Measurements from ENCODE around the gene MCF2L.

DNA sequence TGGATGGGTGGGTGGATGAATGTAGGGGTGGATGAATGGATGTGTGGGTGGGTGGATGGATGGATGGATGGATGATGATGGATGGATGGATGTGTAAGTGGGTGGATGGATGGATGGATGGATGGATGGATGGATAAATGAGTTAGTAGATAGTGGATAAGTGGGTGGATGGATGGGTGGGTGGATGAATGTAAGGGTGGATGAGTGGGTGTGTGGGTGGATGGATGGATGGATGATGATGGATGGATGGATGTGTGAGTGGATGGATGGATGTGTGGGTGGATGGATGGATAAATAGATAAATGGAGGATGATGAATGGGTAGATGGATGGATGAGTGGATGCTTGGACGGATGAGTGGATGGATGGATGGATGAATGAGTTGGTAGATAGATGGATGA is 3.2 kb downstream of the MCF2L start:
- TF ChIP-seq, protein P1, sequence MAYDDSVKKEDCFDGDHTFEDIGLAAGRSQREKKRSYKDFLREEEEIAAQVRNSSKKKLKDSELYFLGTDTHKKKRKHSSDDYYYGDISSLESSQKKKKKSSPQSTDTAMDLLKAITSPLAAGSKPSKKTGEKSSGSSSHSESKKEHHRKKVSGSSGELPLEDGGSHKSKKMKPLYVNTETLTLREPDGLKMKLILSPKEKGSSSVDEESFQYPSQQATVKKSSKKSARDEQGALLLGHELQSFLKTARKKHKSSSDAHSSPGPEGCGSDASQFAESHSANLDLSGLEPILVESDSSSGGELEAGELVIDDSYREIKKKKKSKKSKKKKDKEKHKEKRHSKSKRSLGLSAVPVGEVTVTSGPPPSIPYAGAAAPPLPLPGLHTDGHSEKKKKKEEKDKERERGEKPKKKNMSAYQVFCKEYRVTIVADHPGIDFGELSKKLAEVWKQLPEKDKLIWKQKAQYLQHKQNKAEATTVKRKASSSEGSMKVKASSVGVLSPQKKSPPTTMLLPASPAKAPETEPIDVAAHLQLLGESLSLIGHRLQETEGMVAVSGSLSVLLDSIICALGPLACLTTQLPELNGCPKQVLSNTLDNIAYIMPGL (CRISPR knock-in tag; IDR thresholded peaks at IDR 0.05; ENCODE audit: borderline replicate concordance), result no peak
- TF ChIP-seq, protein P2, sequence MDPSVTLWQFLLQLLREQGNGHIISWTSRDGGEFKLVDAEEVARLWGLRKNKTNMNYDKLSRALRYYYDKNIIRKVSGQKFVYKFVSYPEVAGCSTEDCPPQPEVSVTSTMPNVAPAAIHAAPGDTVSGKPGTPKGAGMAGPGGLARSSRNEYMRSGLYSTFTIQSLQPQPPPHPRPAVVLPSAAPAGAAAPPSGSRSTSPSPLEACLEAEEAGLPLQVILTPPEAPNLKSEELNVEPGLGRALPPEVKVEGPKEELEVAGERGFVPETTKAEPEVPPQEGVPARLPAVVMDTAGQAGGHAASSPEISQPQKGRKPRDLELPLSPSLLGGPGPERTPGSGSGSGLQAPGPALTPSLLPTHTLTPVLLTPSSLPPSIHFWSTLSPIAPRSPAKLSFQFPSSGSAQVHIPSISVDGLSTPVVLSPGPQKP (IDR thresholded peaks at IDR 0.05; ENCODE audit: low read depth, low read length), result no peak
- TF ChIP-seq, protein P3, sequence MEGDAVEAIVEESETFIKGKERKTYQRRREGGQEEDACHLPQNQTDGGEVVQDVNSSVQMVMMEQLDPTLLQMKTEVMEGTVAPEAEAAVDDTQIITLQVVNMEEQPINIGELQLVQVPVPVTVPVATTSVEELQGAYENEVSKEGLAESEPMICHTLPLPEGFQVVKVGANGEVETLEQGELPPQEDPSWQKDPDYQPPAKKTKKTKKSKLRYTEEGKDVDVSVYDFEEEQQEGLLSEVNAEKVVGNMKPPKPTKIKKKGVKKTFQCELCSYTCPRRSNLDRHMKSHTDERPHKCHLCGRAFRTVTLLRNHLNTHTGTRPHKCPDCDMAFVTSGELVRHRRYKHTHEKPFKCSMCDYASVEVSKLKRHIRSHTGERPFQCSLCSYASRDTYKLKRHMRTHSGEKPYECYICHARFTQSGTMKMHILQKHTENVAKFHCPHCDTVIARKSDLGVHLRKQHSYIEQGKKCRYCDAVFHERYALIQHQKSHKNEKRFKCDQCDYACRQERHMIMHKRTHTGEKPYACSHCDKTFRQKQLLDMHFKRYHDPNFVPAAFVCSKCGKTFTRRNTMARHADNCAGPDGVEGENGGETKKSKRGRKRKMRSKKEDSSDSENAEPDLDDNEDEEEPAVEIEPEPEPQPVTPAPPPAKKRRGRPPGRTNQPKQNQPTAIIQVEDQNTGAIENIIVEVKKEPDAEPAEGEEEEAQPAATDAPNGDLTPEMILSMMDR (IDR thresholded peaks at IDR 0.05), result no peak
- TF ChIP-seq, protein P4, sequence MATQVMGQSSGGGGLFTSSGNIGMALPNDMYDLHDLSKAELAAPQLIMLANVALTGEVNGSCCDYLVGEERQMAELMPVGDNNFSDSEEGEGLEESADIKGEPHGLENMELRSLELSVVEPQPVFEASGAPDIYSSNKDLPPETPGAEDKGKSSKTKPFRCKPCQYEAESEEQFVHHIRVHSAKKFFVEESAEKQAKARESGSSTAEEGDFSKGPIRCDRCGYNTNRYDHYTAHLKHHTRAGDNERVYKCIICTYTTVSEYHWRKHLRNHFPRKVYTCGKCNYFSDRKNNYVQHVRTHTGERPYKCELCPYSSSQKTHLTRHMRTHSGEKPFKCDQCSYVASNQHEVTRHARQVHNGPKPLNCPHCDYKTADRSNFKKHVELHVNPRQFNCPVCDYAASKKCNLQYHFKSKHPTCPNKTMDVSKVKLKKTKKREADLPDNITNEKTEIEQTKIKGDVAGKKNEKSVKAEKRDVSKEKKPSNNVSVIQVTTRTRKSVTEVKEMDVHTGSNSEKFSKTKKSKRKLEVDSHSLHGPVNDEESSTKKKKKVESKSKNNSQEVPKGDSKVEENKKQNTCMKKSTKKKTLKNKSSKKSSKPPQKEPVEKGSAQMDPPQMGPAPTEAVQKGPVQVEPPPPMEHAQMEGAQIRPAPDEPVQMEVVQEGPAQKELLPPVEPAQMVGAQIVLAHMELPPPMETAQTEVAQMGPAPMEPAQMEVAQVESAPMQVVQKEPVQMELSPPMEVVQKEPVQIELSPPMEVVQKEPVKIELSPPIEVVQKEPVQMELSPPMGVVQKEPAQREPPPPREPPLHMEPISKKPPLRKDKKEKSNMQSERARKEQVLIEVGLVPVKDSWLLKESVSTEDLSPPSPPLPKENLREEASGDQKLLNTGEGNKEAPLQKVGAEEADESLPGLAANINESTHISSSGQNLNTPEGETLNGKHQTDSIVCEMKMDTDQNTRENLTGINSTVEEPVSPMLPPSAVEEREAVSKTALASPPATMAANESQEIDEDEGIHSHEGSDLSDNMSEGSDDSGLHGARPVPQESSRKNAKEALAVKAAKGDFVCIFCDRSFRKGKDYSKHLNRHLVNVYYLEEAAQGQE (IDR thresholded peaks at IDR 0.05), result no peak
- no peak for TF ChIP-seq RNF2 (IDR thresholded peaks at IDR 0.05; ENCODE audit: borderline replicate concordance, low read depth)
- TF ChIP-seq, protein P5, sequence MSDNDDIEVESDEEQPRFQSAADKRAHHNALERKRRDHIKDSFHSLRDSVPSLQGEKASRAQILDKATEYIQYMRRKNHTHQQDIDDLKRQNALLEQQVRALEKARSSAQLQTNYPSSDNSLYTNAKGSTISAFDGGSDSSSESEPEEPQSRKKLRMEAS (IDR thresholded peaks at IDR 0.05), result no peak
- no peak for TF ChIP-seq HDAC2 (IDR thresholded peaks at IDR 0.05)
- no peak for TF ChIP-seq TFCP2L1 (CRISPR knock-in tag; IDR thresholded peaks at IDR 0.05)
- no peak for TF ChIP-seq NPAS2 (CRISPR knock-in tag; IDR thresholded peaks at IDR 0.05; ENCODE audit: borderline replicate concordance)
- TF ChIP-seq, protein P6, sequence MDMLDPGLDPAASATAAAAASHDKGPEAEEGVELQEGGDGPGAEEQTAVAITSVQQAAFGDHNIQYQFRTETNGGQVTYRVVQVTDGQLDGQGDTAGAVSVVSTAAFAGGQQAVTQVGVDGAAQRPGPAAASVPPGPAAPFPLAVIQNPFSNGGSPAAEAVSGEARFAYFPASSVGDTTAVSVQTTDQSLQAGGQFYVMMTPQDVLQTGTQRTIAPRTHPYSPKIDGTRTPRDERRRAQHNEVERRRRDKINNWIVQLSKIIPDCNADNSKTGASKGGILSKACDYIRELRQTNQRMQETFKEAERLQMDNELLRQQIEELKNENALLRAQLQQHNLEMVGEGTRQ (IDR thresholded peaks at IDR 0.05), result no peak
- no peak for TF ChIP-seq PHF8 (IDR thresholded peaks at IDR 0.05; ENCODE audit: borderline replicate concordance, low read depth)
- TF ChIP-seq ESRRA (IDR thresholded peaks at IDR 0.05; ENCODE audit: borderline replicate concordance, low read length), result no peak

All from A549 (cell line).